ENCODE results near the gene INTS15. TPM values are rescaled to one million over a fixed set of nuclear protein-coding genes. Genes with fewer than 3 reads are reported as not detected.

The INTS15 gene
- total RNA-seq, 1 experiment from 2014 or later = 24.3 TPM

DNA sequence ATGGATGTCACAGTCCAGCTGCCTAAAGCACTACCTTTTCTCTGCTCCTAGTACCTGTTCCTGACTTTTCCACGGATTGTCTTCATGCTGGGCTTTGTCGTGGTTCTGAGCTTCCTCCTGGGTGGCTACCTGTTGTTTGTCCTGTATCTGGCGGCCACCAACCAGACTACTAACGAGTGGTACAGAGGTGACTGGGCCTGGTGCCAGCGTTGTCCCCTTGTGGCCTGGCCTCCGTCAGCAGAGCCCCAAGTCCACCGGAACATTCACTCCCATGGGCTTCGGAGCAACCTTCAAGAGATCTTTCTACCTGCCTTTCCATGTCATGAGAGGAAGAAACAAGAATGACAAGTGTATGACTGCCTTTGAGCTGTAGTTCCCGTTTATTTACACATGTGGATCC is 1.3 kb upstream of the INTS15 start:
- Histone ChIP-seq H3K4me1 (ENCODE audit: control insufficient read depth in 1 of 2, insufficient read depth in 2 of 2, low read length in 2 of 2) (peaks cover 9 to 17% of the 10 kb centered on the region in 2 experiments), H3K27me3 (ENCODE audit: insufficient read depth, low read length) (no peaks in the 10 kb centered on the region), H3K27ac (ENCODE audit: low read depth, low read length) (no peak overlapping the region), H4K20me1 (ENCODE audit: insufficient read depth) (no peaks in the 10 kb centered on the region), H3K9ac (ENCODE audit: low read length) (no peak overlapping the region), H3K9me3 (ENCODE audit: control insufficient read depth in 1 of 2, insufficient read depth in 1 of 2, low read depth in 1 of 2, low read length in 2 of 2) (no peaks in the 10 kb centered on the region), H3K36me3 (ENCODE audit: control insufficient read depth in 1 of 2, insufficient read depth in 2 of 2, low read length in 2 of 2) (peaks cover 11 to 20% of the 10 kb centered on the region in 2 experiments; a peak in 3 of 4 replicates), H3K4me3 (replicated peaks in 1 of 2; ENCODE audit: low read depth in 1 of 2, low read length in 2 of 2) (no peak overlapping the region), H2AFZ (ENCODE audit: low read depth, low read length, poor library complexity, severe bottlenecking) (no peak overlapping the region), H3K9me2 (ENCODE audit: insufficient read depth) (no peaks in the 10 kb centered on the region), H3K79me2 (ENCODE audit: insufficient read depth, low read length) (peaks cover 18% of the 10 kb centered on the region; the same call in 1 of the 2 replicates), H3K4me2 (ENCODE audit: low read length) (no peak overlapping the region)
- no peak for TF ChIP-seq JUND (IDR thresholded peaks at IDR 0.05)
- TF ChIP-seq POLR2AphosphoS5 (IDR thresholded peaks at IDR 0.05; ENCODE audit: low read depth, low read length) = no peak
- TF ChIP-seq FOSL1 (IDR thresholded peaks at IDR 0.05; ENCODE audit: low read depth) = no peak
- no peak for TF ChIP-seq POLR2A (IDR thresholded peaks at IDR 0.05; ENCODE audit: borderline replicate concordance, extremely low read depth, insufficient read depth, insufficient read length)
- TF ChIP-seq EGR1 (IDR thresholded peaks at IDR 0.05; ENCODE audit: low read depth) = no peak
- no peak for TF ChIP-seq CEBPB (IDR thresholded peaks at IDR 0.05; ENCODE audit: low read depth)
- TF ChIP-seq SP1 (IDR thresholded peaks at IDR 0.05; ENCODE audit: low read depth) = no peak
- no peak for TF ChIP-seq ZNF274 (IDR thresholded peaks at IDR 0.05; ENCODE audit: low read depth, low read length)
- TF ChIP-seq, protein P1, sequence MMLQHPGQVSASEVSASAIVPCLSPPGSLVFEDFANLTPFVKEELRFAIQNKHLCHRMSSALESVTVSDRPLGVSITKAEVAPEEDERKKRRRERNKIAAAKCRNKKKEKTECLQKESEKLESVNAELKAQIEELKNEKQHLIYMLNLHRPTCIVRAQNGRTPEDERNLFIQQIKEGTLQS (IDR thresholded peaks at IDR 0.05) = no peak
- no peak for TF ChIP-seq EZH2 (IDR thresholded peaks at IDR 0.05)
- TF ChIP-seq, protein P2, sequence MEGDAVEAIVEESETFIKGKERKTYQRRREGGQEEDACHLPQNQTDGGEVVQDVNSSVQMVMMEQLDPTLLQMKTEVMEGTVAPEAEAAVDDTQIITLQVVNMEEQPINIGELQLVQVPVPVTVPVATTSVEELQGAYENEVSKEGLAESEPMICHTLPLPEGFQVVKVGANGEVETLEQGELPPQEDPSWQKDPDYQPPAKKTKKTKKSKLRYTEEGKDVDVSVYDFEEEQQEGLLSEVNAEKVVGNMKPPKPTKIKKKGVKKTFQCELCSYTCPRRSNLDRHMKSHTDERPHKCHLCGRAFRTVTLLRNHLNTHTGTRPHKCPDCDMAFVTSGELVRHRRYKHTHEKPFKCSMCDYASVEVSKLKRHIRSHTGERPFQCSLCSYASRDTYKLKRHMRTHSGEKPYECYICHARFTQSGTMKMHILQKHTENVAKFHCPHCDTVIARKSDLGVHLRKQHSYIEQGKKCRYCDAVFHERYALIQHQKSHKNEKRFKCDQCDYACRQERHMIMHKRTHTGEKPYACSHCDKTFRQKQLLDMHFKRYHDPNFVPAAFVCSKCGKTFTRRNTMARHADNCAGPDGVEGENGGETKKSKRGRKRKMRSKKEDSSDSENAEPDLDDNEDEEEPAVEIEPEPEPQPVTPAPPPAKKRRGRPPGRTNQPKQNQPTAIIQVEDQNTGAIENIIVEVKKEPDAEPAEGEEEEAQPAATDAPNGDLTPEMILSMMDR (IDR thresholded peaks at IDR 0.05 in 2 of 3, conservative IDR thresholded peaks at IDR 0.05 in 1 of 3; ENCODE audit: borderline replicate concordance in 1 of 3, insufficient read depth in 1 of 3, low read depth in 2 of 3, low read length in 2 of 3) = no peak
- no peak for TF ChIP-seq ZFX (IDR thresholded peaks at IDR 0.05)
- TF ChIP-seq RAD21 (IDR thresholded peaks at IDR 0.05; ENCODE audit: low read depth) = no peak
- TF ChIP-seq CBX3 (IDR thresholded peaks at IDR 0.05; ENCODE audit: low read depth) = no peak
- no peak for TF ChIP-seq EZH2phosphoT487 (IDR thresholded peaks at IDR 0.05; ENCODE audit: borderline replicate concordance)
- TF ChIP-seq, protein P3, sequence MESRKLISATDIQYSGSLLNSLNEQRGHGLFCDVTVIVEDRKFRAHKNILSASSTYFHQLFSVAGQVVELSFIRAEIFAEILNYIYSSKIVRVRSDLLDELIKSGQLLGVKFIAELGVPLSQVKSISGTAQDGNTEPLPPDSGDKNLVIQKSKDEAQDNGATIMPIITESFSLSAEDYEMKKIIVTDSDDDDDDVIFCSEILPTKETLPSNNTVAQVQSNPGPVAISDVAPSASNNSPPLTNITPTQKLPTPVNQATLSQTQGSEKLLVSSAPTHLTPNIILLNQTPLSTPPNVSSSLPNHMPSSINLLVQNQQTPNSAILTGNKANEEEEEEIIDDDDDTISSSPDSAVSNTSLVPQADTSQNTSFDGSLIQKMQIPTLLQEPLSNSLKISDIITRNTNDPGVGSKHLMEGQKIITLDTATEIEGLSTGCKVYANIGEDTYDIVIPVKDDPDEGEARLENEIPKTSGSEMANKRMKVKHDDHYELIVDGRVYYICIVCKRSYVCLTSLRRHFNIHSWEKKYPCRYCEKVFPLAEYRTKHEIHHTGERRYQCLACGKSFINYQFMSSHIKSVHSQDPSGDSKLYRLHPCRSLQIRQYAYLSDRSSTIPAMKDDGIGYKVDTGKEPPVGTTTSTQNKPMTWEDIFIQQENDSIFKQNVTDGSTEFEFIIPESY (IDR thresholded peaks at IDR 0.05; ENCODE audit: extremely low read depth, insufficient replicate concordance, low read length) = no peak
- ChIA-PET RAD21 (ENCODE audit: low non-redundant PET in 1 of 2, low total read pairs in 2 of 2, uncharacterized antibody in 2 of 2, unreplicated experiment in 2 of 2) (no interaction called here), POLR2A (no interaction called here), CTCF (no interaction called here)
- intact Hi-C loops (cut with micrococcal nuclease) = loop anchor here (10.0 kb wide), 1 partner anchor 266 kb away; no protein-coding TSS in a partner anchor
- ATAC-seq = no peak
- no peak for DNase-seq (ENCODE audit: low read depth, low spot score)
- BruUV-seq (replicated peaks) = no TSS peak

Data from HCT116 (cell line).